Muscle of leg (tissue), 11 donors: ENCODE data around the gene TRIP13. TPM values are rescaled to one million over a fixed set of nuclear protein-coding genes. Genes with fewer than 3 reads are reported as not detected.
"Not testable (repeated sequence)": the region's sequence is repeated elsewhere in the genome, so short reads cannot be mapped to it uniquely, and the experiment has no call there.

Source experiments
- DNase-seq: peaks from one replicate; pipeline ENCODE4 v3.0.0; 2013
- H3K27ac ChIP-seq: one replicate; pipeline ENCODE4 v1.5.1; 2013; ENCODE audit warnings: mild to moderate bottlenecking, low read length, control low read depth
- H3K27me3 ChIP-seq: one replicate; pipeline ENCODE4 v1.6.1; 2013; ENCODE audit warnings: low read length; ENCODE audit not compliant: control insufficient read depth, insufficient read depth
- H3K36me3 ChIP-seq: one replicate; pipeline ENCODE4 v1.6.1; 2013; ENCODE audit warnings: low read length; ENCODE audit not compliant: control insufficient read depth, insufficient read depth
- H3K4me1 ChIP-seq: one replicate; pipeline ENCODE4 v1.6.1; 2013; ENCODE audit warnings: low read length; ENCODE audit not compliant: control insufficient read depth, insufficient read depth
- H3K4me3 ChIP-seq: one replicate; pipeline ENCODE4 v1.5.1; 2013; ENCODE audit warnings: low read length, control low read depth
- H3K9me3 ChIP-seq: replicated peaks from 2 replicates; pipeline ENCODE4 v1.6.1; 2013; ENCODE audit warnings: low read depth, low read length; ENCODE audit not compliant: control insufficient read depth
- WGBS: methylation state at CpG from one replicate; pipeline ENCODE4 v1.1.5; 2013; ENCODE audit warnings: missing lambda C conversion rate; ENCODE audit not compliant: insufficient coverage; 5-methylcytosine and 5-hydroxymethylcytosine counted together
- polyA plus RNA-seq, 8 donors: library from polyadenylated mRNA; unstranded; fragments of 120-200 nt; gene quantifications; one replicate each; pipeline versions ENCODE4 v1.2.1 to v1.2.3, GENCODE V29; 2013; ENCODE audit warnings: inconsistent platforms in 1 of 8, low replicate concordance in 1 of 8; ENCODE audit not compliant: insufficient read length in 8 of 8, insufficient read depth in 1 of 8
- total RNA-seq: library from RNA; stranded (reverse); fragments of 120-200 nt; gene quantifications from one replicate; pipeline ENCODE4 v1.2.4, GENCODE V29; 2013

The TRIP13 gene
- total and polyA plus RNA-seq, 9 donors, result 5.7 to 10.8 (median 8.1) TPM

GRCh38 chr5:909086-909485 is 16.4 kb downstream of the TRIP13 start:
- Histone ChIP-seq H3K9me3 (no peaks in the 10 kb centered on the region), H3K27me3 (no peaks in the 10 kb centered on the region)
- WGBS, result 84% methylated on average over 5 of the region's 8 CpGs

GRCh38 chr5:909994-910768 is 17.5 kb downstream of the TRIP13 start:
- H3K36me3 ChIP-seq, result peaks cover 27% of the 10 kb centered on the region
- H3K27ac ChIP-seq, result no peak overlapping the region
- no peaks in the 10 kb centered on the region for H3K4me1 ChIP-seq
- WGBS, result 89% methylated on average over 17 of the region's 18 CpGs
- no peak overlapping the region for H3K4me3 ChIP-seq
- DNase-seq, result no peak
- H3K9me3 ChIP-seq, result no peaks in the 10 kb centered on the region
- H3K27me3 ChIP-seq, result no peaks in the 10 kb centered on the region

More at GRCh38 chr5:909086-909485, 16.4 kb downstream of the TRIP13 start:
- Histone ChIP-seq H3K36me3 (peaks cover 17% of the 10 kb centered on the region), H3K27ac (no peak overlapping the region), H3K4me3 (no peak overlapping the region), H3K4me1 (no peaks in the 10 kb centered on the region)
- no peak for DNase-seq

- WGBS, result 85% methylated on average over 7 of the region's 7 CpGs
Observed at GRCh38 chr5:910769-911160, 18.1 kb downstream of the TRIP13 start.

GRCh38 chr5:911601-912000 is 18.9 kb downstream of the TRIP13 start:
- H3K4me3 ChIP-seq, result no peak overlapping the region
- 86% methylated on average over 10 of the region's 11 CpGs for WGBS
- no peaks in the 10 kb centered on the region for H3K4me1 ChIP-seq
- no peaks in the 10 kb centered on the region for H3K9me3 ChIP-seq
- H3K36me3 ChIP-seq, result peaks cover 36% of the 10 kb centered on the region
- no peak for DNase-seq
- H3K27ac ChIP-seq, result no peak overlapping the region
- no peaks in the 10 kb centered on the region for H3K27me3 ChIP-seq

More at GRCh38 chr5:910769-911160, 18.1 kb downstream of the TRIP13 start:
- Histone ChIP-seq H3K36me3 (peaks cover 30% of the 10 kb centered on the region), H3K4me1 (no peaks in the 10 kb centered on the region), H3K27ac (no peak overlapping the region), H3K9me3 (no peaks in the 10 kb centered on the region), H3K27me3 (no peaks in the 10 kb centered on the region), H3K4me3 (no peak overlapping the region)
- no peak for DNase-seq

GRCh38 chr5:912280-913091 is 19.8 kb downstream of the TRIP13 start:
- Histone ChIP-seq H3K4me3 (no peak overlapping the region), H3K27ac (no peak overlapping the region), H3K9me3 (no peaks in the 10 kb centered on the region), H3K4me1 (no peaks in the 10 kb centered on the region), H3K36me3 (peaks cover 39% of the 10 kb centered on the region), H3K27me3 (no peaks in the 10 kb centered on the region)
- 93% methylated on average over 44 of the region's 44 CpGs for WGBS
- no peak for DNase-seq

GRCh38 chr5:914174-914573 is 21.5 kb downstream of the TRIP13 start:
- WGBS, result 79% methylated on average over 12 of the region's 14 CpGs
- H3K36me3 ChIP-seq, result peaks cover 33% of the 10 kb centered on the region
- no peak overlapping the region for H3K4me3 ChIP-seq
- H3K27me3 ChIP-seq, result no peaks in the 10 kb centered on the region
- no peaks in the 10 kb centered on the region for H3K4me1 ChIP-seq
- H3K9me3 ChIP-seq, result no peaks in the 10 kb centered on the region
- no peak overlapping the region for H3K27ac ChIP-seq
- DNase-seq, result no peak

- no peak for DNase-seq
- Histone ChIP-seq H3K4me3 (no peak overlapping the region), H3K9me3 (no peaks in the 10 kb centered on the region), H3K4me1 (no peaks in the 10 kb centered on the region), H3K27ac (no peak overlapping the region), H3K27me3 (no peaks in the 10 kb centered on the region), H3K36me3 (peaks cover 33% of the 10 kb centered on the region)
- 91% methylated on average over 5 of the region's 7 CpGs for WGBS
Observed at GRCh38 chr5:914612-915011, 21.9 kb downstream of the TRIP13 start.

GRCh38 chr5:915346-915745 is 22.7 kb downstream of the TRIP13 start:
- not testable (repeated sequence) for H3K27ac ChIP-seq, H3K4me1 ChIP-seq, DNase-seq, H3K9me3 ChIP-seq, H3K27me3 ChIP-seq, H3K4me3 ChIP-seq
- 97% methylated on average over 12 of the region's 12 CpGs for WGBS
- H3K36me3 ChIP-seq, result peaks cover 30% of the 10 kb centered on the region

GRCh38 chr5:915946-916345 is 23.3 kb downstream of the TRIP13 start:
- Histone ChIP-seq H3K4me1 (no peaks in the 10 kb centered on the region), H3K9me3 (no peaks in the 10 kb centered on the region), H3K4me3 (no peak overlapping the region), H3K27me3 (no peaks in the 10 kb centered on the region), H3K36me3 (peaks cover 30% of the 10 kb centered on the region), H3K27ac (no peak overlapping the region)
- DNase-seq, result no peak
- WGBS, result 96% methylated on average over 12 of the region's 12 CpGs
